Fibroblast of mammary gland (primary cell): ENCODE data around the gene NOC4L.
"Not testable (repeated sequence)": the region's sequence is repeated elsewhere in the genome, so short reads cannot be mapped to it uniquely, and the experiment has no call there.

ENCODE experiments used
- DNase-seq: peaks from one replicate; pipeline ENCODE4 v3.0.0-alpha.2; 2010; ENCODE audit warnings: low read depth
- H3K4me3 ChIP-seq: 2 replicates; pipeline ENCODE4 v1.5.1; 2011; ENCODE audit warnings: low read depth, mild to moderate bottlenecking, low read length, moderate library complexity; ENCODE audit not compliant: control insufficient read depth
- CTCF ChIP-seq: conservative IDR thresholded peaks from 2 replicates; pipeline ENCODE4 v1.5.1; 2011; ENCODE audit warnings: low read depth, low read length, inconsistent platforms; ENCODE audit not compliant: control insufficient read depth, insufficient read depth

Gene NOC4L

GRCh38 chr12:132147423-132148367 lies 3.4 kb downstream of the NOC4L start:
- no peak for DNase-seq
- no peak overlapping the region for H3K4me3 ChIP-seq
- TF ChIP-seq CTCF, result no peak

GRCh38 chr12:132148368-132149045 lies 4.2 kb downstream of the NOC4L start:
- DNase-seq, result no peak
- TF ChIP-seq CTCF, result no peak
- no peak overlapping the region for H3K4me3 ChIP-seq

GRCh38 chr12:132149526-132149925 lies 5.3 kb downstream of the NOC4L start:
- H3K4me3 ChIP-seq, DNase-seq: not testable (repeated sequence)

- DNase-seq, result no peak
- H3K4me3 ChIP-seq, result no peak overlapping the region
- no peak for TF ChIP-seq CTCF
Measured at GRCh38 chr12:132150780-132151144, 6.5 kb downstream of the NOC4L start.

GRCh38 chr12:132151145-132151765 lies 7.0 kb downstream of the NOC4L start:
- no peak for DNase-seq
- no peak for TF ChIP-seq CTCF
- no peak overlapping the region for H3K4me3 ChIP-seq

- TF ChIP-seq CTCF, result no peak
- no peak for DNase-seq
- no peak overlapping the region for H3K4me3 ChIP-seq
Measured at GRCh38 chr12:132151766-132152410, 7.6 kb downstream of the NOC4L start.
